BJ (cell line): Measurements from ENCODE around the gene ASB5. TPM values are rescaled to one million over a fixed set of nuclear protein-coding genes. Genes with fewer than 3 reads are reported as not detected.
"Not testable (repeated sequence)": the region's sequence is repeated elsewhere in the genome, so short reads cannot be mapped to it uniquely, and the experiment has no call there.

ENCODE experiments used
- CTCF ChIA-PET: fragments of 350-600 bp; formaldehyde crosslinking; extraction: SDS; loops from one replicate; lab custom pipeline; 2021; ENCODE audit warnings: antibody characterized with exemption, inconsistent platforms; lab: Yijun Ruan, JAX
- POLR2A ChIA-PET: fragments of 300-600 bp; sonication (Branson Sonifier 250); formaldehyde crosslinking; extraction: SDS; loops from one replicate; lab custom pipeline; 2021; ENCODE audit warnings: antibody characterized with exemption; lab: Charles Lee
- DNase-seq: peaks from one replicate; pipeline ENCODE4 v3.0.0-alpha.2; 2011; ENCODE audit warnings: low read depth
- H3K27me3 ChIP-seq: 2 replicates; pipeline ENCODE4 v1.6.0; 2011; ENCODE audit warnings: low read length; ENCODE audit not compliant: control insufficient read depth, insufficient read depth
- H3K36me3 ChIP-seq: 2 replicates; pipeline ENCODE4 v1.5.1; 2011; ENCODE audit warnings: low read length; ENCODE audit not compliant: control insufficient read depth, insufficient read depth
- H3K4me3 ChIP-seq: 2 replicates; pipeline ENCODE4 v1.5.1; 2011; ENCODE audit warnings: low read depth, mild to moderate bottlenecking, control low read depth, low read length
- CTCF ChIP-seq: IDR thresholded peaks from 2 replicates; pipeline ENCODE4 v1.5.1; 2011; ENCODE audit warnings: low read depth, mild to moderate bottlenecking, control low read depth, inconsistent platforms, low read length, moderate library complexity; ENCODE audit not compliant: insufficient read depth
- polyA plus RNA-seq: library from polyadenylated mRNA; depleted of rRNA; stranded (reverse); fragments of >200 nt; gene quantifications from 2 replicates; pipeline ENCODE4 v1.2.3, GENCODE V29; 2011

ASB5 gene
- polyA plus RNA-seq, 1 experiment = 63.8 TPM

GRCh38 chr4:176290520-176290919, 21.5 kb upstream of the ASB5 start:
- POLR2A ChIA-PET = no interaction called here
- no peak for DNase-seq
- Histone ChIP-seq H3K4me3 (no peak overlapping the region), H3K36me3 (no peaks in the 10 kb centered on the region), H3K27me3 (no peaks in the 10 kb centered on the region; the same call in 1 of the 2 replicates)
- CTCF ChIA-PET = no interaction called here
- no peak for TF ChIP-seq CTCF

DNA sequence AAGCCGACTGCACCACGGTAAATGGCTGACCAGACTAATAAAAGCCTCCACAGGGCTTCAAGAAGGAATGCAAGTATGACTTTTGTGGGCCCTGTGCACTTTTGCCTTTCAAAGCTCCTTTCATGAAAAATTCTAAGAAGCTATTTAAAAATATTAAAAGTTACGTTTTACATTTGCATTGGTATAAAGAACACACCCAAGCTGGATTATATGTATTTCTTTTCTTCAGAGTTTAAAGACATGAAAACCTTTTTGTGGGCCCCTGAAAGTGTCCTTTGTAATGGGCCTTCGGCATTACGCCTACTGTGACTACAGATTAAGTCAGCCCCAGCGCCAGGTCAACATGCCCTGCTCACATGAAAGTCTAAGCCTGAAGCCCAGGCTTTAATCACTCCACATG, 20.5 kb upstream of the ASB5 start:
- Histone ChIP-seq H3K4me3 (no peak overlapping the region), H3K36me3 (no peaks in the 10 kb centered on the region), H3K27me3 (no peaks in the 10 kb centered on the region; the same call in 1 of the 2 replicates)
- no peak for DNase-seq
- ChIA-PET POLR2A (no interaction called here), CTCF (interaction anchor here (1.3 to 1.4 kb wide), 2 partner anchors 12 to 16 kb away, joined by 3 to 5 read pairs; no protein-coding TSS in a partner anchor)
- no peak for TF ChIP-seq CTCF

DNA sequence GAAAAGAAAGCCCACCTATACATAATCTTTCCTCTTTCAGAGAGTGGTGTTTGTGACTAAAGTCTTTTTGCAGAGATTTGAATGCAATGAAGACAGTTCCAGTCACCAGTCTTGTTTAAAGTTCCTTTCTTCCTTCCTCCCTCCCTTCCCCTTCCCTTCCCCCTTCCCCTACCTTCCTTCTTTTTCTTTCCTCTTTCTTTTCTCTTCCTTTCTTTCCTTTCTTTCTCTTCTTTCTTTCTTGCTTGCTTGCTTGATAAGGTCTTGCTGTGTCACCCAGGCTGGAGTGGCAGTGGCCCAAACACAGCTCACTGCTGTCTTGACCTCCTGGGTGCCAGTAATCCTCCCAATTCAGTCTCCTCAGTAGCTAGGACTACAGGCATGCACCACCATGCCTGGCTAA, 19.0 kb upstream of the ASB5 start:
- Histone ChIP-seq H3K36me3 (no peaks in the 10 kb centered on the region), H3K27me3 (no peaks in the 10 kb centered on the region; the same call in 1 of the 2 replicates), H3K4me3 (no peak overlapping the region)
- CTCF ChIA-PET = no interaction called here
- no peak for DNase-seq
- POLR2A ChIA-PET = no interaction called here
- no peak for TF ChIP-seq CTCF

DNA sequence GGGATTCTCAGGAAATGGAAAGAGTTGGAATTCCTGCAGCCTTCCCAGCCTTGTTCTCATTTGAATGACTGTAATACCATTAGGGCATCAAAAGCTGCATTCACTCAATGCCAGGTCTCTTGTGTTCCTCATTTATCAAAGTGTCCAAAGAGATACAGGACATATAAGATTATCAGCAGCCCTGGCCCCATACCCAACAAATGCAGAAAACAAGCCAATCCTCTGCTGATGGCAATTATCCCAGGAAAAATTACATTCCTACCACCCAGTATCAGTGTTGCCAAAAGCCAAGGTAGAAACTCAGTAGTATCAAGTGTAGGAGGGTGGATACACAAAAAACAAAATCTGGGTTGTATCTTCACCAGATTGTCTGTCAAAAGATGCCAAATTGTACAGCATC, 18.5 kb upstream of the ASB5 start:
- CTCF ChIA-PET = no interaction called here
- Histone ChIP-seq H3K4me3 (no peak overlapping the region), H3K36me3 (no peaks in the 10 kb centered on the region), H3K27me3 (no peaks in the 10 kb centered on the region)
- DNase-seq = no peak
- POLR2A ChIA-PET = no interaction called here
- TF ChIP-seq CTCF = no peak

DNA sequence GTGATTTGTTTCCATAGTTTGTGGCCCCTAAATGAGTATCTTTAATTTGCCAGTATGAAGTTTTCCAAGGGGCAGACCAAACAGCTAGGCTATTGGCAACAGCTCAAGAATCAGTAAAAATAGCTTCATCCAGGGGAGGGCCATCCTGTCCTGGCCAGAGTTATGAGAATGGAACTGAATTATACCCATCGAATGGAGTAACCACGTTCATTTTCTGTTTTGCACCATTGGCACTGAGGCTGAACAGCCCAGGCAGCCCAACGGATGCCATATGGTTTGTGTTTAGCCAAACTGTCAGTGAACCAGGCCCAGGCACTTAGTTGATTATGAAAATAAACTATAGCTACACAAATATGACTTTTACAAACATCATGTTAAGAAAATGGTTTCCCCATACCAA, 17.7 kb upstream of the ASB5 start:
- no peaks in the 10 kb centered on the region for H3K36me3 ChIP-seq
- no peak for DNase-seq
- ChIA-PET POLR2A (no interaction called here), CTCF (interaction anchor here (1.2 kb wide), 1 partner anchor 9 kb away, joined by 8 read pairs; no protein-coding TSS in a partner anchor)
- no peaks in the 10 kb centered on the region for H3K27me3 ChIP-seq
- no peak overlapping the region for H3K4me3 ChIP-seq
- no peak for TF ChIP-seq CTCF

- CTCF ChIA-PET = interaction anchor here (0.9 to 1.7 kb wide), 3 partner anchors 23 to 129 kb away, joined by 3 to 4 read pairs (median 3); no protein-coding TSS in a partner anchor
- POLR2A ChIA-PET = not testable (repeated sequence)
Observed at GRCh38 chr4:176279560-176279959, 10.5 kb upstream of the ASB5 start.

More at GRCh38 chr4:176279560-176279959, 10.5 kb upstream of the ASB5 start:
- DNase-seq, H3K4me3 ChIP-seq, H3K27me3 ChIP-seq, H3K36me3 ChIP-seq: not testable (repeated sequence)
